GM12878 (cell line): ENCODE results near the gene EHBP1. TPM values are rescaled to one million over a fixed set of nuclear protein-coding genes. Genes with fewer than 3 reads are reported as not detected.

Source experiments
- EGR1 ChIP-seq, 2 experiments: IDR thresholded peaks; 1 replicate in 1 of 2; 2 replicates in 1 of 2; pipeline ENCODE4 v1.6.1; 2011 to 2012; ENCODE audit warnings: low read depth in 2 of 2, low read length in 2 of 2, borderline replicate concordance in 1 of 2, mild to moderate bottlenecking in 1 of 2, moderate library complexity in 1 of 2
- GABPA ChIP-seq: IDR thresholded peaks from 2 replicates; pipeline ENCODE4 v1.6.1; 2014; ENCODE audit warnings: antibody characterized with exemption, low read depth, mild to moderate bottlenecking, inconsistent platforms
- IRF4 ChIP-seq: IDR thresholded peaks from 2 replicates; pipeline ENCODE4 v1.6.1; 2011; ENCODE audit warnings: low read depth, low read length
- NFYA ChIP-seq: IDR thresholded peaks from 2 replicates; pipeline ENCODE4 v1.6.1; 2011; ENCODE audit warnings: low read depth, mild to moderate bottlenecking, low read length, improper control_type of control experiment, borderline replicate concordance
- NR2F1 ChIP-seq: fragments of 450-650 bp; conservative IDR thresholded peaks from 2 replicates; pipeline ENCODE4 v1.6.1; 2017; ENCODE audit warnings: mild to moderate bottlenecking
- SMAD1 ChIP-seq: fragments of 450-650 bp; IDR thresholded peaks from 2 replicates; pipeline ENCODE4 v1.6.1; 2018; ENCODE audit warnings: mild to moderate bottlenecking, low read depth; ENCODE audit not compliant: partially characterized antibody
- ZBTB40 ChIP-seq: fragments of 450-650 bp; IDR thresholded peaks from 2 replicates; pipeline ENCODE4 v1.6.1; 2016; ENCODE audit warnings: mild to moderate bottlenecking, moderate library complexity, borderline replicate concordance
- ZZZ3 ChIP-seq: IDR thresholded peaks from 2 replicates; pipeline ENCODE4 v1.6.1; 2011; ENCODE audit warnings: low read depth; ENCODE audit not compliant: control insufficient read depth, insufficient read length
- polyA plus RNA-seq, 11 experiments: library from polyadenylated mRNA; depleted of rRNA in 4 of 11; unstranded in 6 of 11; stranded (reverse) in 5 of 11; fragments of >200 nt; fragmentation: Nextera tagmentation in 4 of 11; fragmentation: Illumina TruSeq in 1 of 11; extraction: Ambion mirVana in 4 of 11; extraction: Trizol in 1 of 11; gene quantifications; 1 replicate in 1 of 11; 2 replicates in 10 of 11; pipeline versions ENCODE4 v1.2.1 to v1.2.3, GENCODE V29; 2011 to 2016; ENCODE audit warnings: inconsistent platforms in 2 of 11, missing spikeins in 2 of 11, low read depth in 1 of 11
- total RNA-seq, 4 experiments: library from RNA; depleted of rRNA in 3 of 4; stranded (reverse); fragments of >200 nt in 3 of 4; fragmentation: Illumina TruSeq in 1 of 4; extraction: Trizol in 1 of 4; gene quantifications; 2 replicates each; pipeline versions ENCODE4 v1.2.1 to v1.2.3, GENCODE V29; 2013 to 2021
- TF ChIP-seq, protein P1 (sequence below): fragments of 450-650 bp; IDR thresholded peaks from 2 replicates; pipeline ENCODE4 v1.6.1; 2017; ENCODE audit warnings: low read depth, mild to moderate bottlenecking, moderate library complexity

Gene EHBP1
- total and polyA plus RNA-seq, 10 of the 15 experiments (the other 5 are each of a cell fraction or from before 2014, with no cell fraction given): 5.7 to 26.1 (median 13.6) TPM

DNA sequence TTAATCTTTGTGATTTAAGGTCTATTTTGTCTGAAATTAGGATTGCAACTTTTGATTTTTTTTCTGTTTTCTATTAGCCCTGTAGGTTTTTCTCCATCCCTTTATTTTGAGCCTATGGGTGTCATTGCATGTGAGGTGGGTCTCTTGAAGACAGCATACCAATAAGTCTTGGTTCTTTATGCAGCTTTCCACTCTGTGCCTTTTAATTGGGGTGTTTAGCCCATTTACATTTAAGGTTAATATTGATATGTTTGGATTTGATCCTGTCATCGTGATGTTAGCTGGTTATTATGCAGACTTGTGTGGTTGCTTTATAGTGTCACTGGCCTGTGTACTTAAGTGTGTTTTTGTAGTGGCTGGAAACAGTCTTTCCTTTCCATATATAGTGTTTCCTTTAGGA, 17.7 kb downstream of the EHBP1 start (continued):
- TF ChIP-seq ZBTB40: no peak
- no peak for TF ChIP-seq ZZZ3
- TF ChIP-seq GABPA: no peak
- no peak for TF ChIP-seq EGR1 (IDR thresholded peaks at IDR 0.05; ENCODE audit: borderline replicate concordance in 1 of 2, low read depth in 2 of 2, low read length in 2 of 2)
- TF ChIP-seq, protein P1, sequence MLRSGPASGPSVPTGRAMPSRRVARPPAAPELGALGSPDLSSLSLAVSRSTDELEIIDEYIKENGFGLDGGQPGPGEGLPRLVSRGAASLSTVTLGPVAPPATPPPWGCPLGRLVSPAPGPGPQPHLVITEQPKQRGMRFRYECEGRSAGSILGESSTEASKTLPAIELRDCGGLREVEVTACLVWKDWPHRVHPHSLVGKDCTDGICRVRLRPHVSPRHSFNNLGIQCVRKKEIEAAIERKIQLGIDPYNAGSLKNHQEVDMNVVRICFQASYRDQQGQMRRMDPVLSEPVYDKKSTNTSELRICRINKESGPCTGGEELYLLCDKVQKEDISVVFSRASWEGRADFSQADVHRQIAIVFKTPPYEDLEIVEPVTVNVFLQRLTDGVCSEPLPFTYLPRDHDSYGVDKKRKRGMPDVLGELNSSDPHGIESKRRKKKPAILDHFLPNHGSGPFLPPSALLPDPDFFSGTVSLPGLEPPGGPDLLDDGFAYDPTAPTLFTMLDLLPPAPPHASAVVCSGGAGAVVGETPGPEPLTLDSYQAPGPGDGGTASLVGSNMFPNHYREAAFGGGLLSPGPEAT: no peak
- no peak for TF ChIP-seq IRF4
- TF ChIP-seq NR2F1: no peak
- TF ChIP-seq SMAD1: no peak
- no peak for TF ChIP-seq NFYA
- TF ChIP-seq, all 136 proteins: peak for 0
